ENCODE data around the gene COX5B.

DNA sequence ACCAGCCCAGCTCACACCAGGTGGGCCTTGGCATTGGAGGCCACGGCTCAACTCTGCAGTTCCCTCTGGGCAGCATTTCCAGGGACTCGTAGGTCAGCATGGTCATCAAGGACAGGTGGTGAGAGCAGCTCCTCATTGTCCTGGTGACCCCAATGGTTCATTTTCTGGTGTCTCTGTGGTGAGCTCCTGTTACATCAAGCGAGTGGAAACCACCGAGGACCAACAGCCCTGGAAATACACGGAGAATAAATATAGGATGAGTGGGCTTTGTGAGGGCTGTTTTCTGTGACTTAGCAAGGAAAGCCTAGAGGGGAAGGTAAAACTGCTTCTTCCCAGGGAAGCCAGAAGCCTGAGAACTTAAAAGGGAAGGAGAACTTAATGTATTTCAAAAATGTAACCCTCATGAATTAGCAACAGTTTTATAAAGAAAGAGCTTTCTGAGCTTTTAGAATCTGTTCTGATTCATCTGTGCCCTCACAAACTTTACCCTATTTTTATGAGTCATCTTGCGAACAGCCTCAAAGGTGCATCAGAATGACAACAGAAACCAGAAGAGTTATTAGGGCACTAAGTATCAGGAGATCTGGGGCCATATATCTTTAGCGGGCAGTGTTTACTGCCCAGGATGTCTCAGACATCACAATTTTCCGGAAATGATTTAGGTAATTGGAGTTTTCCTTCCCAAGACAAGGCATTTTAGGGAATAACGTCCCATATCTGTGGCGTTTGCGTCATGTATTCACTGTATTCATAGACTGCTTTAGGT, 42.4 kb downstream of the COX5B start:
- TF ChIP-seq, protein P1, sequence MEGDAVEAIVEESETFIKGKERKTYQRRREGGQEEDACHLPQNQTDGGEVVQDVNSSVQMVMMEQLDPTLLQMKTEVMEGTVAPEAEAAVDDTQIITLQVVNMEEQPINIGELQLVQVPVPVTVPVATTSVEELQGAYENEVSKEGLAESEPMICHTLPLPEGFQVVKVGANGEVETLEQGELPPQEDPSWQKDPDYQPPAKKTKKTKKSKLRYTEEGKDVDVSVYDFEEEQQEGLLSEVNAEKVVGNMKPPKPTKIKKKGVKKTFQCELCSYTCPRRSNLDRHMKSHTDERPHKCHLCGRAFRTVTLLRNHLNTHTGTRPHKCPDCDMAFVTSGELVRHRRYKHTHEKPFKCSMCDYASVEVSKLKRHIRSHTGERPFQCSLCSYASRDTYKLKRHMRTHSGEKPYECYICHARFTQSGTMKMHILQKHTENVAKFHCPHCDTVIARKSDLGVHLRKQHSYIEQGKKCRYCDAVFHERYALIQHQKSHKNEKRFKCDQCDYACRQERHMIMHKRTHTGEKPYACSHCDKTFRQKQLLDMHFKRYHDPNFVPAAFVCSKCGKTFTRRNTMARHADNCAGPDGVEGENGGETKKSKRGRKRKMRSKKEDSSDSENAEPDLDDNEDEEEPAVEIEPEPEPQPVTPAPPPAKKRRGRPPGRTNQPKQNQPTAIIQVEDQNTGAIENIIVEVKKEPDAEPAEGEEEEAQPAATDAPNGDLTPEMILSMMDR (conservative IDR thresholded peaks at IDR 0.05; ENCODE audit: low read depth, low read length), result no peak
- no peak for TF ChIP-seq EZH2 (IDR thresholded peaks at IDR 0.05; ENCODE audit: low read length, unreplicated experiment)

Measured in PC-3 (cell line).